SK-N-SH (cell line): ENCODE measurements around the gene MYMX. TPM values are rescaled to one million over a fixed set of nuclear protein-coding genes. Genes with fewer than 3 reads are reported as not detected.

Experiments
- CTCF ChIA-PET: fragments of 300-600, 350-600 bp; formaldehyde crosslinking; extraction: SDS; loops from one replicate; lab custom pipeline; 2021; lab: Yijun Ruan, JAX
- POLR2A ChIA-PET: fragments of 350-600 bp; sonication (Branson Sonifier 250); formaldehyde crosslinking; extraction: SDS; loops from one replicate; lab custom pipeline; 2020; ENCODE audit warnings: antibody characterized with exemption, inconsistent platforms; lab: Yijun Ruan, JAX
- DNase-seq: peaks from one replicate; pipeline ENCODE4 v3.0.0; 2012
- H2AFZ ChIP-seq: fragments of 200-600 bp; sonication (generic); 2 replicates; pipeline ENCODE4 v1.8.1; 2016; ENCODE audit warnings: antibody characterized with exemption, mild to moderate bottlenecking, low read depth
- H3F3A ChIP-seq: fragments of 200-600 bp; sonication (generic); replicated peaks from 2 replicates; pipeline ENCODE3; 2016; ENCODE audit warnings: antibody characterized with exemption, mild to moderate bottlenecking; ENCODE audit not compliant: insufficient read depth
- H3K27ac ChIP-seq, 2 experiments: fragments of 200-500 bp in 1 of 2; fragments of 200-600 bp in 1 of 2; sonication (Bioruptor generic) in 1 of 2; sonication (generic), shearing (Covaris generic) in 1 of 2; 2 replicates each; pipeline versions ENCODE4 v1.5.1 to v1.6.1; 2014 to 2016; ENCODE audit warnings: low read depth in 2 of 2, inconsistent platforms in 1 of 2, low read length in 1 of 2, mild to moderate bottlenecking in 1 of 2, mixed read lengths in 1 of 2
- H3K27me3 ChIP-seq: fragments of 200-600 bp; sonication (generic), shearing (Covaris generic); 2 replicates; pipeline ENCODE4 v1.6.1; 2016; ENCODE audit warnings: mixed run types; ENCODE audit not compliant: insufficient read depth
- H3K36me3 ChIP-seq, 2 experiments: fragments of 200-500 bp in 1 of 2; fragments of 200-600 bp in 1 of 2; sonication (Bioruptor generic) in 1 of 2; sonication (generic) in 1 of 2; replicated peaks in 1 of 2; 2 replicates each; pipeline versions ENCODE3 to v1.5.1; 2014 to 2016; ENCODE audit warnings: low read length in 1 of 2, mild to moderate bottlenecking in 1 of 2; ENCODE audit not compliant: insufficient read depth in 2 of 2, control insufficient read depth in 1 of 2
- H3K4me1 ChIP-seq, 2 experiments: fragments of 200-500 bp in 1 of 2; fragments of 200-600 bp in 1 of 2; sonication (Bioruptor generic) in 1 of 2; sonication (generic), shearing (Covaris generic) in 1 of 2; 2 replicates each; pipeline versions ENCODE4 v1.5.1 to v1.6.1; 2014 to 2016; ENCODE audit warnings: low read depth in 1 of 2, low read length in 1 of 2, mixed run types in 1 of 2; ENCODE audit not compliant: insufficient read depth in 2 of 2, control insufficient read depth in 1 of 2
- H3K4me2 ChIP-seq: fragments of 200-600 bp; sonication (generic), shearing (Covaris generic); 2 replicates; pipeline ENCODE4 v1.6.1; 2017; ENCODE audit warnings: mixed run types
- H3K4me3 ChIP-seq, 2 experiments: fragments of 200-500 bp in 1 of 2; fragments of 200-600 bp in 1 of 2; sonication (Bioruptor generic) in 1 of 2; sonication (generic), shearing (Covaris generic) in 1 of 2; 2 replicates each; pipeline versions ENCODE4 v1.5.1 to v1.8.1; 2014 to 2016; ENCODE audit warnings: low read depth in 2 of 2, inconsistent platforms in 1 of 2, low read length in 1 of 2, mild to moderate bottlenecking in 1 of 2, mixed read lengths in 1 of 2, moderate library complexity in 1 of 2
- H3K79me2 ChIP-seq: fragments of 200-600 bp; sonication (generic); 2 replicates; pipeline ENCODE4 v1.8.1; 2017; ENCODE audit warnings: mild to moderate bottlenecking; ENCODE audit not compliant: insufficient read depth
- H3K9ac ChIP-seq: fragments of 200-600 bp; sonication (generic); 2 replicates; pipeline ENCODE4 v1.6.1; 2017; ENCODE audit warnings: mixed run types
- H3K9me2 ChIP-seq: fragments of 200-600 bp; sonication (generic); 2 replicates; pipeline ENCODE4 v1.6.1; 2017; ENCODE audit warnings: mixed run types
- H3K9me3 ChIP-seq: fragments of 200-600 bp; sonication (generic); 2 replicates; pipeline ENCODE4 v1.6.1; 2017; ENCODE audit warnings: mixed run types, mild to moderate bottlenecking, moderate library complexity
- H4K20me1 ChIP-seq: fragments of 200-600 bp; sonication (generic); 2 replicates; pipeline ENCODE4 v1.6.1; 2017; ENCODE audit warnings: mild to moderate bottlenecking, mixed run types; ENCODE audit not compliant: insufficient read depth
- CHD2 ChIP-seq: fragments of 150-350 bp; IDR thresholded peaks from 2 replicates; pipeline ENCODE4 v1.6.1; 2018; ENCODE audit warnings: low read length; ENCODE audit not compliant: partially characterized antibody
- CTCF ChIP-seq: fragments of 200-600 bp; sonication (generic); IDR thresholded peaks from 2 replicates; pipeline ENCODE4 v1.6.1; 2017; ENCODE audit warnings: antibody characterized with exemption, mild to moderate bottlenecking, moderate library complexity
- FOXJ3 ChIP-seq: sonication (generic); formaldehyde crosslinking; IDR thresholded peaks from 2 replicates; pipeline ENCODE4 v1.5.1; 2020; ENCODE audit warnings: mild to moderate bottlenecking, missing genetic modification reagents
- FOXM1 ChIP-seq: IDR thresholded peaks from 2 replicates; pipeline ENCODE4 v1.4.0; 2012; ENCODE audit warnings: low read depth, mild to moderate bottlenecking
- GABPA ChIP-seq: IDR thresholded peaks from 2 replicates; pipeline ENCODE4 v1.4.0; 2012; ENCODE audit warnings: low read depth, mild to moderate bottlenecking
- GATA2 ChIP-seq: sonication (generic); formaldehyde crosslinking; IDR thresholded peaks from 2 replicates; pipeline ENCODE4 v1.5.0; 2020; ENCODE audit warnings: mild to moderate bottlenecking, missing genetic modification reagents
- IRF3 ChIP-seq: fragments of 150-350 bp; IDR thresholded peaks from 2 replicates; pipeline ENCODE4 v1.6.1; 2016; ENCODE audit warnings: mild to moderate bottlenecking, low read depth, low read length
- NRF1 ChIP-seq: IDR thresholded peaks from 2 replicates; pipeline ENCODE4 v1.6.1; 2012; ENCODE audit warnings: low read depth, mild to moderate bottlenecking, low read length
- POLR2AphosphoS5 ChIP-seq: IDR thresholded peaks from 2 replicates; pipeline ENCODE4 v1.6.1; 2012; ENCODE audit warnings: low read depth, low read length
- RCOR1 ChIP-seq: fragments of 150-350 bp; IDR thresholded peaks from 2 replicates; pipeline ENCODE4 v1.6.1; 2017; ENCODE audit warnings: antibody characterized with exemption, low read length
- RFX5 ChIP-seq: IDR thresholded peaks from 2 replicates; pipeline ENCODE4 v1.6.1; 2012; ENCODE audit warnings: mild to moderate bottlenecking, improper control_type of control experiment, low read length
- RXRA ChIP-seq: IDR thresholded peaks from 2 replicates; pipeline ENCODE4 v1.4.0; 2012; ENCODE audit warnings: low read depth, mild to moderate bottlenecking, borderline replicate concordance
- SIN3A ChIP-seq: IDR thresholded peaks from 2 replicates; pipeline ENCODE4 v1.6.1; 2012; ENCODE audit warnings: low read depth, mild to moderate bottlenecking, low read length, moderate library complexity, borderline replicate concordance
- SMC3 ChIP-seq: IDR thresholded peaks from 2 replicates; pipeline ENCODE4 v1.6.1; 2012; ENCODE audit warnings: low read depth, low read length, improper control_type of control experiment
- TAF1 ChIP-seq: IDR thresholded peaks from 2 replicates; pipeline ENCODE4 v1.6.1; 2012; ENCODE audit warnings: low read depth, mild to moderate bottlenecking, low read length, moderate library complexity, borderline replicate concordance
- WGBS: methylation state at CpG from one replicate; pipeline ENCODE4 v1.1.6; 2017; ENCODE audit warnings: low lambda C conversion rate; 5-methylcytosine and 5-hydroxymethylcytosine counted together
- polyA plus RNA-seq, 3 experiments: library from polyadenylated mRNA; depleted of rRNA; stranded (reverse); fragments of >200 nt; gene quantifications; 2 replicates each; pipeline ENCODE4 v1.2.3, GENCODE V29; 2012
- TF ChIP-seq, protein P1 (sequence below): IDR thresholded peaks from 2 replicates; pipeline ENCODE4 v1.4.0; 2012; ENCODE audit warnings: low read depth, borderline replicate concordance
- TF ChIP-seq, protein P2 (sequence below): IDR thresholded peaks from 2 replicates; pipeline ENCODE4 v1.6.1; 2012; ENCODE audit warnings: mild to moderate bottlenecking, low read depth, low read length, moderate library complexity
- TF ChIP-seq, protein P3 (sequence below): IDR thresholded peaks from 2 replicates; pipeline ENCODE4 v1.4.0; 2012; ENCODE audit warnings: low read depth, borderline replicate concordance

MYMX gene
- polyA plus RNA-seq, 1 of the 3 experiments (the other 2 are of a cell fraction), result not detected

GRCh38 chr6:44266347-44266746, 49.6 kb downstream of the MYMX start:
- Histone ChIP-seq H3K4me1 (peaks cover 16 to 37% of the 10 kb centered on the region in 2 experiments; a peak in 2 of 4 replicates), H3K9me2 (no peaks in the 10 kb centered on the region), H3K36me3 (no peaks in the 10 kb centered on the region), H4K20me1 (no peaks in the 10 kb centered on the region), H3F3A (peaks cover 11% of the 10 kb centered on the region), H3K27me3 (peaks cover 22% of the 10 kb centered on the region), H2AFZ (no peak overlapping the region), H3K27ac (no peak overlapping the region), H3K4me3 (no peak overlapping the region), H3K9ac (no peak overlapping the region), H3K4me2 (no peak overlapping the region), H3K9me3 (no peaks in the 10 kb centered on the region), H3K79me2 (peaks cover 21% of the 10 kb centered on the region; the same call in 1 of the 2 replicates)
- no peak for TF ChIP-seq GATA2 (CRISPR knock-in tag)
- TF ChIP-seq SIN3A, result no peak
- TF ChIP-seq, protein P1, sequence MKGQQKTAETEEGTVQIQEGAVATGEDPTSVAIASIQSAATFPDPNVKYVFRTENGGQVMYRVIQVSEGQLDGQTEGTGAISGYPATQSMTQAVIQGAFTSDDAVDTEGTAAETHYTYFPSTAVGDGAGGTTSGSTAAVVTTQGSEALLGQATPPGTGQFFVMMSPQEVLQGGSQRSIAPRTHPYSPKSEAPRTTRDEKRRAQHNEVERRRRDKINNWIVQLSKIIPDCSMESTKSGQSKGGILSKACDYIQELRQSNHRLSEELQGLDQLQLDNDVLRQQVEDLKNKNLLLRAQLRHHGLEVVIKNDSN, result no peak
- TF ChIP-seq, protein P2, sequence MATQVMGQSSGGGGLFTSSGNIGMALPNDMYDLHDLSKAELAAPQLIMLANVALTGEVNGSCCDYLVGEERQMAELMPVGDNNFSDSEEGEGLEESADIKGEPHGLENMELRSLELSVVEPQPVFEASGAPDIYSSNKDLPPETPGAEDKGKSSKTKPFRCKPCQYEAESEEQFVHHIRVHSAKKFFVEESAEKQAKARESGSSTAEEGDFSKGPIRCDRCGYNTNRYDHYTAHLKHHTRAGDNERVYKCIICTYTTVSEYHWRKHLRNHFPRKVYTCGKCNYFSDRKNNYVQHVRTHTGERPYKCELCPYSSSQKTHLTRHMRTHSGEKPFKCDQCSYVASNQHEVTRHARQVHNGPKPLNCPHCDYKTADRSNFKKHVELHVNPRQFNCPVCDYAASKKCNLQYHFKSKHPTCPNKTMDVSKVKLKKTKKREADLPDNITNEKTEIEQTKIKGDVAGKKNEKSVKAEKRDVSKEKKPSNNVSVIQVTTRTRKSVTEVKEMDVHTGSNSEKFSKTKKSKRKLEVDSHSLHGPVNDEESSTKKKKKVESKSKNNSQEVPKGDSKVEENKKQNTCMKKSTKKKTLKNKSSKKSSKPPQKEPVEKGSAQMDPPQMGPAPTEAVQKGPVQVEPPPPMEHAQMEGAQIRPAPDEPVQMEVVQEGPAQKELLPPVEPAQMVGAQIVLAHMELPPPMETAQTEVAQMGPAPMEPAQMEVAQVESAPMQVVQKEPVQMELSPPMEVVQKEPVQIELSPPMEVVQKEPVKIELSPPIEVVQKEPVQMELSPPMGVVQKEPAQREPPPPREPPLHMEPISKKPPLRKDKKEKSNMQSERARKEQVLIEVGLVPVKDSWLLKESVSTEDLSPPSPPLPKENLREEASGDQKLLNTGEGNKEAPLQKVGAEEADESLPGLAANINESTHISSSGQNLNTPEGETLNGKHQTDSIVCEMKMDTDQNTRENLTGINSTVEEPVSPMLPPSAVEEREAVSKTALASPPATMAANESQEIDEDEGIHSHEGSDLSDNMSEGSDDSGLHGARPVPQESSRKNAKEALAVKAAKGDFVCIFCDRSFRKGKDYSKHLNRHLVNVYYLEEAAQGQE, result no peak
- TF ChIP-seq RXRA, result no peak
- TF ChIP-seq NRF1, result no peak
- TF ChIP-seq FOXM1, result no peak
- TF ChIP-seq CHD2, result no peak
- no peak for TF ChIP-seq IRF3
- TF ChIP-seq SMC3, result no peak
- CTCF ChIA-PET, result interaction anchor here (0.8 to 9.1 kb wide), 14 partner anchors 11 to 193 kb away, joined by 3 to 238 read pairs (median 12); partner anchors contain the start of genes AARS2, HSP90AB1, SLC35B2 and SPATS1
- POLR2A ChIA-PET, result interaction anchor here (0.8 kb wide), 1 partner anchor 39 kb away, joined by 4 read pairs; no protein-coding TSS in a partner anchor
- 74% methylated on average over 3 of the region's 3 CpGs for WGBS
- DNase-seq, result no peak

DNA sequence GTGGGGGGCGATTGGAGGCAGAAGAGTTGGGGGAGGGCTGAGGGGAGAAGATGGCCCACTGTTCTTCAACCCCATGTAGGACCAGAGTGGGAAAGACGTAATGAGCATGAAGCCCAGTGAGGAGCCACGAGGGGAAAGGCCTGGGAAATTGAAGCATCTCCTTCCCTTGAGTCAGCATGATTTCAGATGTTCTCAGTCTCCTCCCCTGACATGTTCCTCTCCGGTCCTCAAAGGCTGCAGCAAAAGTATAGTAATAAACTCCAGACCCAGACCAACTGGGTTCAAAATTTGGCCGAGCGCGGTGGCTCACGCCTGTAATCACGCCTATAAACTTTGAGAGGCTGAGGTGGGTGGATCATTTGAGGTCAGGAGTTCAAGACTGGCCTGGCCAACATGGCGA, 50.5 kb downstream of the MYMX start:
- WGBS, result 36% methylated on average over 10 of the region's 10 CpGs
- H3K4me1 ChIP-seq, result peaks cover 16 to 46% of the 10 kb centered on the region in 2 experiments; a peak in 2 of 4 replicates
- no peaks in the 10 kb centered on the region for H4K20me1 ChIP-seq
- no peak for DNase-seq
- H2AFZ ChIP-seq, result no peak overlapping the region
- no peak overlapping the region for H3K27ac ChIP-seq
- H3K9me3 ChIP-seq, result no peaks in the 10 kb centered on the region
- H3K36me3 ChIP-seq, result no peaks in the 10 kb centered on the region
- H3F3A ChIP-seq, result peaks cover 11% of the 10 kb centered on the region
- no peak overlapping the region for H3K9ac ChIP-seq
- H3K9me2 ChIP-seq, result no peaks in the 10 kb centered on the region
- H3K27me3 ChIP-seq, result peaks cover 31% of the 10 kb centered on the region
- ChIA-PET POLR2A (interaction anchor here (0.8 kb wide), 1 partner anchor 38 kb away, joined by 4 read pairs; no protein-coding TSS in a partner anchor), CTCF (interaction anchor here (0.8 to 9.1 kb wide), 21 partner anchors 10 to 192 kb away, joined by 3 to 238 read pairs (median 7); partner anchors contain the start of genes AARS2, HSP90AB1, SLC35B2 and SPATS1)
- no peak overlapping the region for H3K4me3 ChIP-seq
- H3K79me2 ChIP-seq, result peaks cover 19% of the 10 kb centered on the region; the same call in 1 of the 2 replicates
- no peak overlapping the region for H3K4me2 ChIP-seq
- no peak for TF ChIP-seq CTCF
- TF ChIP-seq RCOR1, result no peak
- no peak for TF ChIP-seq TAF1
- no peak for TF ChIP-seq GABPA
- no peak for TF ChIP-seq GATA2 (CRISPR knock-in tag)
- TF ChIP-seq FOXJ3 (CRISPR knock-in tag), result no peak
- TF ChIP-seq RFX5, result no peak
- TF ChIP-seq NRF1, result no peak
- TF ChIP-seq, protein P3, sequence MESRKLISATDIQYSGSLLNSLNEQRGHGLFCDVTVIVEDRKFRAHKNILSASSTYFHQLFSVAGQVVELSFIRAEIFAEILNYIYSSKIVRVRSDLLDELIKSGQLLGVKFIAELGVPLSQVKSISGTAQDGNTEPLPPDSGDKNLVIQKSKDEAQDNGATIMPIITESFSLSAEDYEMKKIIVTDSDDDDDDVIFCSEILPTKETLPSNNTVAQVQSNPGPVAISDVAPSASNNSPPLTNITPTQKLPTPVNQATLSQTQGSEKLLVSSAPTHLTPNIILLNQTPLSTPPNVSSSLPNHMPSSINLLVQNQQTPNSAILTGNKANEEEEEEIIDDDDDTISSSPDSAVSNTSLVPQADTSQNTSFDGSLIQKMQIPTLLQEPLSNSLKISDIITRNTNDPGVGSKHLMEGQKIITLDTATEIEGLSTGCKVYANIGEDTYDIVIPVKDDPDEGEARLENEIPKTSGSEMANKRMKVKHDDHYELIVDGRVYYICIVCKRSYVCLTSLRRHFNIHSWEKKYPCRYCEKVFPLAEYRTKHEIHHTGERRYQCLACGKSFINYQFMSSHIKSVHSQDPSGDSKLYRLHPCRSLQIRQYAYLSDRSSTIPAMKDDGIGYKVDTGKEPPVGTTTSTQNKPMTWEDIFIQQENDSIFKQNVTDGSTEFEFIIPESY, result no peak
- no peak for TF ChIP-seq POLR2AphosphoS5
